GM12878 (cell line): Measurements from ENCODE around the gene AKT3.

ENCODE experiments used
- BCL11A ChIP-seq: IDR thresholded peaks from 2 replicates; pipeline ENCODE4 v1.6.1; 2011; ENCODE audit warnings: low read depth, low read length
- CBFB ChIP-seq: IDR thresholded peaks from 2 replicates; pipeline ENCODE4 v1.6.1; 2016; ENCODE audit warnings: antibody characterized with exemption, low read depth
- MYC ChIP-seq: IDR thresholded peaks from 2 replicates; pipeline ENCODE4 v1.6.1; 2011; ENCODE audit warnings: mild to moderate bottlenecking, low read length, moderate library complexity, inconsistent platforms; ENCODE audit not compliant: insufficient read depth, insufficient replicate concordance, insufficient read length, severe bottlenecking
- POLR2AphosphoS5 ChIP-seq: IDR thresholded peaks from 2 replicates; pipeline ENCODE4 v1.6.1; 2011; ENCODE audit warnings: mild to moderate bottlenecking, low read length, inconsistent platforms
- RB1 ChIP-seq: fragments of 450-650 bp; formaldehyde crosslinking; IDR thresholded peaks from 2 replicates; pipeline ENCODE4 v1.6.1; 2017; ENCODE audit warnings: mild to moderate bottlenecking, borderline replicate concordance

DNA sequence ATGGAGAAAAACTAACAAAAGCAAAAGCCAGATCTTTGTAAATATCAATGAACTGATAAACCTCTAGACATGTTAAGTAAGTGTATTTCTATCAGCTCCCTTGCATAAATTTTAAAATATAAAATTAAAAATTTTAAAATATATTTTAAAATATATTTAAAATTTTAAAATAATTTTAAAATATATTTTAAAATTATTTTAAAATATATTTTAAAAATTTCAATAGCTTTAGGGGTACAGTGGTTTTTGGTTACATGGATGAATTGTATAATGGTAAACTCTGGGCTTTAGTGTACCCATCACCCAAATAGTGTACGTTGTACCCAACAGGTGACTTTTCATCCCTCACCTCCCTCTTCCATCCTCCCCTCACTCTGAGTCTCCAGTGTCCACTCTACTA lies 315.0 kb downstream of the AKT3 start:
- TF ChIP-seq RB1 (no peak), MYC (no peak), BCL11A (no peak), POLR2AphosphoS5 (no peak), CBFB (no peak)
